ENCODE measurements around the gene EGR1. TPM values are rescaled to one million over a fixed set of nuclear protein-coding genes. Genes with fewer than 3 reads are reported as not detected.
A peak's percentile ranks its signal among the peaks of the same experiment; 100 is the strongest.

EGR1 gene
- total RNA-seq, 1 experiment from 2014 or later = 2.0 TPM

DNA sequence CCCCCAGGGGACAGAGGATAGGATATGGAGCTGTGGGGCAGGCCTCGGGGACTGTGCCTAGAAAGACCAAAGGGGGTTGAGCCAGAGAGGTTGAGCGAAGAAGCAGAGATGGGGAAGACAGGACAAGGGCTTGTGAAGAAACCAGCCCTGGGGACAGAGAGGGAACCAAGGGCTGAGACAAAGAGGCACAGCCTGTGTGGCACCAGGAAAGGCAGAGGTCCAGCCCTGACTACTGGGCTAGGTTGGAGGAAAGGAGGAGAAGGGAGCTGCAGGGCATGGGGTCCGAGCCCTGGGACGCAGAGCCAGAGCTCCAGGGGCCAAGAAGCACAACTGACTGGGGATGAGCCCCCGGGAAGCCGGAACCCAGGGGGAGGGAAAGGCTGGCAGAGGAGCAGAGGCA lies 17.2 kb upstream of the EGR1 start:
- DNase-seq = no peak
- no peaks in the 10 kb centered on the region for H3K27me3 ChIP-seq
- H3K4me1 ChIP-seq = no peaks in the 10 kb centered on the region; the same call in 1 of the 2 replicates
- H3K9me3 ChIP-seq (replicated peaks) = no peaks in the 10 kb centered on the region
- H3K4me3 ChIP-seq = no peak overlapping the region
- no peak overlapping the region for H3K27ac ChIP-seq
- H3K36me3 ChIP-seq = no peaks in the 10 kb centered on the region

DNA sequence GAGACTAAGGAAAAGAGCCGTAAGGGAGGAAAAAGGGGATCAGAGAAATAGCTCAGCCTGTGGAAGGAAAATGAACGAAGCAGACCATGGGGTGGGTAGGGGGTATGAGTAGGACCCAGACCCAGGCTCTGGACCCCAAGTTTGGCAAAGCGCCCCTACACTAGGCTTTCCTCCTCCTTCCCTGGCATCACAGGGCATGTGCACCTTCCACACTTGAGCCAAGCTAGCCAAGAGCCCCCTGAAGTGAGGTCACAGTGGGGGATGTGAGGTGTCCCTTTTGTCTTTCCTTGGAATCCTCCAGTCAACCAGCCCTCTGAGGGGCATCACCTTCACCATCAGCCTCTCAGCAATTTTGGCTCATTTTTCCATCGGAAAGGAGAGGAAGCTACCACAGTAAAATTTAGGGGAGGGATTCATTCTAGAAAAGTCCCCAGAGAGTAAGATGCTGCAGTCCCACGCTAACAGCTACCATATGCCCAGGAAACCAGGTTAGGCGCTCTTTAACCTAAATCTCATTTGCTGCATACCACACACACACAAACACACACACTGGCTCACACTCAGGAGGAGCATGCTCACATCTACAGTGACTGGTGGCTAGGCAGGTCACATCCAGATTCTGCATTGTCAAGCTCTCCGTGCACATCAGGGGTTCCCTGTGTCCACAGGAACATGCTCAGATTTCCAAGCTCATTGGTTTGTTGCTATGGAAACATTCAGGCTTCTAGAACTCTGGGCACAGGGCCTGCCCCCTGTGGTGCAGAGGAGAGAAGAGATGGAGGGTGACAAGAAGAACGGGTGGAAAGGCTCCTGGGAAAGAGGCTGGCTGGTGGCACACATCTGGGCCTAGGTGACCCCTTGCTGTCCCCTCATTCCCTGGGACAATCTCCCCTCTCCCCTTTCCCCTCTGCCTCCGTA lies 16.5 kb upstream of the EGR1 start:
- peak; percentile 42 to 56 for DNase-seq
- no peaks in the 10 kb centered on the region for H3K36me3 ChIP-seq
- H3K9me3 ChIP-seq (replicated peaks) = no peaks in the 10 kb centered on the region
- no peaks in the 10 kb centered on the region; the same call in 1 of the 2 replicates for H3K4me1 ChIP-seq
- H3K4me3 ChIP-seq = no peak overlapping the region
- H3K27ac ChIP-seq = no peak overlapping the region
- H3K27me3 ChIP-seq = no peaks in the 10 kb centered on the region; the same call in 1 of the 2 replicates

DNA sequence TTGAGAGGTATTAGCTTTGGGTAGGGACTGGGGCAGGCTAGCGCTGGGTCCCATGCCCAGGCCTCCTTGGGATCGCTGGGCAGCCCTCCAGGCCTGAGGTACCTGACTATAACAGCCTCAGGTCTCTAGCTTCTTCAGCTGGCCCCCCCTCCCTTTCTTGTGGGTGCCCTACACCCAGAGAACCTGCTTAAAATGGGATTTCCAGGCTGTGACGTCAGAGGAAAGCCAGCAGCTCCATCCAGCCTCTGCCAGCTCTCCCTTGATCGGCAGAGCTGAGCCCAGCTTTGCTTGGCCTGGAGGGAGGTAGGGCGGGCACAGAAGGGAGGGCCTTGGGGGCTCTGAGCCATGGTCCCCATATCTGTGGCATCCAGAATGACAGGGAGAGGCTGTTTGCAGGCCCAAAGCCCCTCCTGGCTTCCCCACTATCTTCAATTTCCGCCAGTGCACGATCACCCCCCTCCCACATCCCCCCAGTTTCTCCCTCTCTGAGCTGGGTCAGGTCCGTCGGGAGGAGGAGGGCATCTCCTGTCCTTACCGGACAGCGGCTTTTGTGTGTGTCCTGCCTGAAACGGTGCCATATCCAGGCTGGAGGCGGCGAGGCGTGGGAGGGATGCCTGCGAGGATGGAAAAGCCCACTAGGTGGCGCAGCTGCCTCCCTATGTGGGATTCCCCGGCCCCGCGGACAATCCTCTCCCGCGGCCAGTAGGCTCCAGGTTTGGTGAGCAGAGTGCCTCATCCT lies 15.6 kb upstream of the EGR1 start:
- H3K27me3 ChIP-seq = no peaks in the 10 kb centered on the region; the same call in 1 of the 2 replicates
- no peaks in the 10 kb centered on the region for H3K9me3 ChIP-seq (replicated peaks)
- H3K27ac ChIP-seq = no peak overlapping the region
- no peaks in the 10 kb centered on the region for H3K36me3 ChIP-seq
- H3K4me1 ChIP-seq = no peaks in the 10 kb centered on the region; the same call in 1 of the 2 replicates
- peak; percentile 88 to 94 for DNase-seq
- peak overlapping the region; percentile 44 for H3K4me3 ChIP-seq

DNA sequence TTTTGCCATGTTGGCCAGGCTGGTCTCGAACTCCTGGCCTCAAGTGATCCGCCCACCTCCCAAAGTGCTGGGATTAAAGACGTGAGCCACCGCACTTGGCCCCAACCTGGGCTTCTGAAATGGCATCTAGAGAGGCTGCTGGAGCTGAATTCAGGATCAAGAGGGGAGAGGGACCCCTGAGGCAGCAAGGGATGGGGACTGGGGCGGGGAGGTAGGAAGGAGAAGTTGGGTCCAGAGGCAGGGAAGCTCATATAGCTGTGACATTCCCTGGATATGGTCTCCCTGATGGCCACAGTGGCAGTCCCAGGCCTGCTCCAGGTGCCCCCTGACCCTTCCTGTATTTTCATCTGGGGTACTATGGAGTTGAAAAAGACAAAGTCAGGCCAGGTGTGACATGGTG lies 14.3 kb upstream of the EGR1 start:
- Histone ChIP-seq H3K9me3 (replicated peaks) (no peaks in the 10 kb centered on the region), H3K27ac (no peak overlapping the region), H3K4me1 (no peaks in the 10 kb centered on the region; the same call in 1 of the 2 replicates), H3K27me3 (peaks cover 8% of the 10 kb centered on the region; the same call in 1 of the 2 replicates), H3K4me3 (no peak overlapping the region), H3K36me3 (no peaks in the 10 kb centered on the region)
- no peak for DNase-seq

DNA sequence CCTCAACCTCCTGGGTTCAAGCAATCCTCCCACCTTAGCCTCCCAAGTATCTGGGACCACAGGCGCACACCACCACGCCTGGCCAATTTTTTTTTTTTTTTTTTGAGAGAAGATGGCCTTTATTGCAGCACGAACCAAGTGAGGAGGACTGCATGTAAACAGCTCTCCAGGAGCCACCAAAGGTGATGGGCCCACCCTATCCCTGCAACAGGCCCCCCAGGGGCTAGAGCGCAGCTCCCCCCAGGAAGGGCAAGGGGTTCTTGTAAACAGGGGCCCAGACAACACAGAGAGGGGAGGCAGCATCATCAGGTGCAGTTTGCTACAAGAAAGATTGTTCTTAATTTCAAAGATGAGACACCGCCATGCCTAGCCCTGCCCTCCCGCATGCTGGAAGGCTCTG lies 12.6 kb upstream of the EGR1 start:
- no peak for DNase-seq
- Histone ChIP-seq H3K4me1 (no peaks in the 10 kb centered on the region; the same call in 1 of the 2 replicates), H3K27me3 (peaks cover 15% of the 10 kb centered on the region; the same call in 1 of the 2 replicates), H3K9me3 (replicated peaks) (no peaks in the 10 kb centered on the region), H3K36me3 (no peaks in the 10 kb centered on the region), H3K4me3 (no peak overlapping the region), H3K27ac (no peak overlapping the region)

DNA sequence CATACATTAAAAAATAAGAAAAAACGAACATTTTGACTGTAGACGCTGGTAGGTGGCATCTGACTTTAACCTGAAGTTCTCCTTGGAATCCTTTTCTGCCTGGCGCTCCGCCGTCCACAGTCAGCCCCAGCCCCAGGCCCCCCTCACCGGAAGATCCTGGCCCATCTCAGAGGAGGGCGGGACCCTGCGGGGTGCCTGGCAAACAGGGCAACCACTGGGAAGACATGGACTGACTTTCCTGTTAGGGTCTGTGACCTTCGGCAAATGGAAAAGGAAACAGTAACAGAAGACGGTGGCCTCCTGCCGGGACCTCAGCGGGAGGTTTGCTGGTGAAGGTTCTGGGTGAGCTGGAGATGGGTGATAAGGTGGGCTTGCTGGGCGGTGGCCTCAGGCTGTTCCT lies 11.7 kb upstream of the EGR1 start:
- no peak for DNase-seq
- no peaks in the 10 kb centered on the region for H3K36me3 ChIP-seq
- no peaks in the 10 kb centered on the region for H3K9me3 ChIP-seq (replicated peaks)
- no peaks in the 10 kb centered on the region; the same call in 1 of the 2 replicates for H3K4me1 ChIP-seq
- H3K4me3 ChIP-seq = no peak overlapping the region
- peaks cover 21% of the 10 kb centered on the region for H3K27me3 ChIP-seq
- H3K27ac ChIP-seq = no peak overlapping the region

DNA sequence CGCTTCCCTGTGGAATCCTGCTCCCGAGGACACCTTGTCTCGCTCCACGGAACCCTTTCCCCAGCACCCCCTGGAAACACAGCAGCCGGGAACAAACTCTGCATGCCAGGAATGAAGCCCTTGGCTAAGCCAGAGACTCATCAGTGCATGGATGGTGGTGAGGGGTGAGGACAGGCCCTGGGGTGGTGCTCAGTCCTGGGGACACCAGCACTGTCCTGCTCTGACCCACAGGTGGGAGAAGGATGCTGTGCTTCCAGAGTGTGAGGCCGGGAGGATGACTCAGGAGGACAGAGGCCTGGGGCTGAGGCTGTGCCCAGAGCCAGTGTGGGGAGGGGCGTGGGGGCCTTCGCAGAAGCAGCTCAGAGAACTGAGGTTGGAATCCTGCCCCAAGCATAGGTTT lies 11.2 kb upstream of the EGR1 start:
- no peaks in the 10 kb centered on the region for H3K36me3 ChIP-seq
- no peak overlapping the region for H3K4me3 ChIP-seq
- H3K27ac ChIP-seq = no peak overlapping the region
- peaks cover 26% of the 10 kb centered on the region for H3K27me3 ChIP-seq
- DNase-seq = no peak
- no peaks in the 10 kb centered on the region for H3K9me3 ChIP-seq (replicated peaks)
- peaks cover 2% of the 10 kb centered on the region; the same call in 1 of the 2 replicates for H3K4me1 ChIP-seq

DNA sequence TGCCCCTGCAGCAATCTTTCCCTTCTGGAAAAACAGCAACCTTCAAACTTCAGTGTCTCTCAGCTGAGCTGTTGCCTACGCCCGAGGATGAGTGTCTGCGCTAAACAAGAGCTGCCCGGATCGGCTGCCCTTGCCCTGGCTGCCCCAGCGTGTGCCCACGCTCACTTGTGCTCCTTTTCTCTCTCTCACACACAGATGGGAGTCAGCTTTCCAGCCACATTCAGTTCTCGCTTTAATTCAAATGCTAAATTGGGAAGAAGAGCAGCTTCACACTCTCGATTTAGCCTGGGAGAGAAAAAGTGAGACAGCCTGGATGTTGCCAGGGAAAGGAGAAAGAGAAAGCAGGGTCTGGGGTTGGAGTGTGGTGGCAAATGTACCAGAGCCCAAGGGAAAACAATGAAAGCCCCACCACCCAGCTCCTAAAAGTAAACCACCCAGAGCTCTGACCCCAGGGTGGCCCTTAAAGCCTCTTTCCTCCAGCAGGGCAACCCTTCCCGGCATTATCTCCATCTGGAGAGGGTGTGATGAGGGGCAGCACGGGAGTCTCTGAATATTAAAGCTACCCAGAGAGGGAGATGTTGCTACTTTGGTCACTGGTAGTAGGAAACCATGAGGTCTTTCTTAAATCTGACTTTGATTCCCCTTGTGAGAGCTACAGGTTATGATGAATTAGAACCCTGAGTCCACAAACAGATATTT lies 9.9 kb upstream of the EGR1 start:
- Histone ChIP-seq H3K27me3 (peaks cover 27% of the 10 kb centered on the region), H3K9me3 (replicated peaks) (no peaks in the 10 kb centered on the region), H3K36me3 (no peaks in the 10 kb centered on the region), H3K4me3 (no peak overlapping the region), H3K27ac (no peak overlapping the region), H3K4me1 (peaks cover 6% of the 10 kb centered on the region; the same call in 1 of the 2 replicates)
- no peak for DNase-seq

DNA sequence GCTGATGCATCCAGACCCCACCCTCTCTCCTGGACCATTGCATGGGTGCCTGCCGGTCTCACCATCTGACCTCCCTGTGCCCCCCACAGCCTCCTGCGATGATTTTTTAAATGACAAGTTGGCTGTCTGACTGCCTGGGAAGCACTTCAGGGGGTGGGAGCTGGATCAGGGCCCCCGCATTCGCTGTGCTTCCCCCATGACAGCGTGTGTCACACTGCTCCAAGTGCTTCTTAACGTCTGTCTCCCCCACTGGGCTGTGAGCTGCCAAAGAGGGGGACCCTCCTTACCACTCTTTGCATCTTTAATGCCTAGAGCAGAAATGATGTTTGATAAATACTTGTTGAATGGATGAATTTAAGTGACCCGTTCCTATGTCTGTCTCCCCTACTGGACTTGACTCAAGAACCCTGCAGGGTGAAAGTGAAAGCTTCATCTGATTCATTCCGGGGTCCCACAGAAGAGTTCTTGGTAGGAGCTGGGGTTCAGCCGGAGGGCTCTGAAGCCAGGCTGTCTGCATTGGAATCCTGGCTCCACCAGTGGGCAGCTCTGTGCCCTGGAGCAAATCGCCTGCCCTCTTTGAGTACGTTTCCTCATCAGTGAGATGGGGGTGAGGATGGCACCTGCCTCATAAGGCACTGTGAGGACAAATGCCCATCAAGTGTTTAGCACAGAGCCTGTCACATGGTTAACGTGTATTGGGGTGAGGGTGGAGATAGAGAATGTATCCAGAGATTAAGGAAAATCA lies 7.6 kb upstream of the EGR1 start:
- H3K27ac ChIP-seq = no peak overlapping the region
- H3K4me3 ChIP-seq = no peak overlapping the region
- DNase-seq = no peak
- peaks cover 27% of the 10 kb centered on the region for H3K27me3 ChIP-seq
- H3K36me3 ChIP-seq = no peaks in the 10 kb centered on the region
- no peaks in the 10 kb centered on the region for H3K9me3 ChIP-seq (replicated peaks)
- H3K4me1 ChIP-seq = peaks cover 6% of the 10 kb centered on the region; the same call in 1 of the 2 replicates

DNA sequence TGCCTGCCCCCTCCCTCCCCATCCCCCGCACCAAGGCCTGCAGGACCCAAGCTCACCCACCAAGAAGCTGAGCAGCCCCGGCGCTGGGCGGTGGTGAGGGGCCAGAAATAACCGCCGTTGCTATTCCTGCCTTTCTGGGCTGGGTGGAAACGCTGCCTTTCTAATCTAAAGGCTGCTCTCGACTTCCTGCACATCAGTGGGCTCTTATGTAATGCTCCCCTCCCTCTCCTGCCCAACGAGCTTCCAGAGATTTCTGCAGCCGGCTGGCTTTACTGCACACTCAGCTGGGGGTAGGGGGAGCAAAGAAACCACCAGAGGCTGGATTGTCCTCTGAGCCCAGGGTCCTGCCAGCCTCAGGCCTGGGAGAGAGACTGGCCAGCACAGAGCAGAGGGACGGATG lies 6.9 kb upstream of the EGR1 start:
- no peaks in the 10 kb centered on the region for H3K9me3 ChIP-seq (replicated peaks)
- H3K4me1 ChIP-seq = peaks cover 6% of the 10 kb centered on the region; the same call in 1 of the 2 replicates
- no peak overlapping the region for H3K4me3 ChIP-seq
- H3K36me3 ChIP-seq = no peaks in the 10 kb centered on the region
- H3K27me3 ChIP-seq = peaks cover 27% of the 10 kb centered on the region
- no peak for DNase-seq
- no peak overlapping the region for H3K27ac ChIP-seq

DNA sequence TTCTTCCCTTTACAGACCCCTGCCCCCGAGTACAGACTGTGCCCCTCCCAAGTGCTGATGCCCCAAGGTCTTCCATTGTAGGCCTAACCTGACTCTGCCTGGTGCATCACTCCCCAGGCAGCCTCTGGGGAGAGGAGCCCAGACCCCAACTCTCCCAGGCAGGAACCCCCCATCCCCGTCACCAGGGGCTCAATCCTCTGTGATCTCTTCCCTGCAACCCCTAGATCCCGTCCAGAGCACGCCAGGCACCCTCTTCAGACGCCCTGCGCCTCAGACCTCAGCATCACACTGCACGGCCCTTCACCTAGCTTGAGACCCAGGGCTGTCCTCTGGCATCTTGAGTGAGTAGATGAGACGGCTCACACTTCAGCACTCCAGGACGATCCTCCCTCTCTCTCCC lies 6.4 kb upstream of the EGR1 start:
- H3K27ac ChIP-seq = no peak overlapping the region
- H3K27me3 ChIP-seq = peaks cover 27% of the 10 kb centered on the region
- H3K9me3 ChIP-seq (replicated peaks) = no peaks in the 10 kb centered on the region
- no peaks in the 10 kb centered on the region for H3K36me3 ChIP-seq
- no peak for DNase-seq
- H3K4me3 ChIP-seq = no peak overlapping the region
- peaks cover 6% of the 10 kb centered on the region; the same call in 1 of the 2 replicates for H3K4me1 ChIP-seq

DNA sequence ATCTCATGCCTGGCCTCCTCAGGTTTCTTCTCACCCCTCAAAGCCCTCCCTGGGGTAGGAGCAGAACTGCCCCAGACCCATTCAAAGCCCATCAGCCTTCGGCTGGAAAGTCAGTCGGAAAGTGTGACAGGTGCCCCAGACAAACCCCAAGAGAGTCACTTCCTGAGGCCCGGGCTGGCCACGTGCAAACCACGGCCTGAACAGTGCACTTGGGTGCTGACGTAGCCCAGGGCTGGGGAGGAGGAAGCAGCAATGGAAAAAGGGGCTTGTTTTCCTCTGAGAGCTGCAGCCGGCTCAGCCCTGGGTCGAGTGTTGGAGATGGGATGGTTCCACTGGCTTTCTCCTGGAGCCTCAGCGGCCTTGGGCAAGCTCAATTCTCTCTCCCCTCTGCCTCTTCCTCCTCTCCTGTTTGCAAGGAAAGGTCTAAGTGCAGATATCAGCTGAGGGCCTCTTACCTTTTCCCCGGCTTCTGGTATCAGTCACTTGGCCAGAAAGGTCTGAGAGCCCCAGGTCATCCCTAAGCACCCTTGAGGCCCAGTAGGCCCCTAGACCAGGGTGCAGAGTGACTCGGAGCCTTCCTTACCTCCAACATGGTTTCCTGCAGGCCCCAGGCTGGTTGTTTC lies 5.9 kb upstream of the EGR1 start:
- Histone ChIP-seq H3K36me3 (no peaks in the 10 kb centered on the region), H3K9me3 (replicated peaks) (no peaks in the 10 kb centered on the region), H3K4me3 (no peak overlapping the region), H3K4me1 (peaks cover 6% of the 10 kb centered on the region; the same call in 1 of the 2 replicates), H3K27me3 (peaks cover 27% of the 10 kb centered on the region), H3K27ac (no peak overlapping the region)
- DNase-seq = peak; percentile 33 to 56

DNA sequence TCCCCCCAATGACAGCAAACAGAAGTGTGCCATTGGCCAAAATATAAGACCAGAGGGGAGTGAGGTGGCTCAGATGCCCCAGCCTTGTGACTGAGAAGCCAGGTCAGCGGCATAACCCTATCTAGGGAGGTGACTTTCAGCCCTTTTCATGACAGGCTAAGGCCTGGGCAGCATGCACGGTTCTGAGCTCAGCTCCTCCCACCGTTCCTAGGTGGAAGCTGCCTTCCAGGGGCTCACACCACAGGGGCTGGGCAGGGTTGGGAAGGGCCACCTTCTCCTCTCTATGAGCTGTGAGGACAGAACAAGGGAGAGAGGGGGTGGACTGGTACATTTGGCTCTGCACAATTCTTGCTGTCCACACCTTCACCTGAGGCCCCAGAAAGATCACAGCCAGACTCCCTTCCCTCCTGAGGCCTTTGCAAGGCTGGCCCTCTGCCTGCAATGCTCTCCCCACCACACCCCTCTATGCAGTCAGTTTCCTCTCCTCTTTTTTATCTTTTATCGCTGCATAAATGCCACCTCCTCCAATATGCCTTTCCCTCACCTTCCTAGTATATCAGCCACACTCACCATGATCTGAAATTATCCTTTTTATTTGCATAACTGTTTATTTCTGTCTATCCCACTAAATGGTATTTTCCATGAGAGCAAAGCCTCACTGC lies 5.1 kb upstream of the EGR1 start:
- DNase-seq = no peak
- Histone ChIP-seq H3K9me3 (replicated peaks) (no peaks in the 10 kb centered on the region), H3K27me3 (peaks cover 23% of the 10 kb centered on the region), H3K4me1 (peaks cover 6% of the 10 kb centered on the region; the same call in 1 of the 2 replicates), H3K27ac (no peak overlapping the region), H3K4me3 (no peak overlapping the region), H3K36me3 (no peaks in the 10 kb centered on the region)
